VCaP (cell line): ENCODE measurements around the gene GYS2.

ENCODE experiments used
- H3K27ac ChIP-seq: fragments of 450-650 bp; 2 replicates; pipeline ENCODE4 v1.5.1; 2017
- TF ChIP-seq, protein P1 (sequence below): fragments of 450-650 bp; conservative IDR thresholded peaks from 2 replicates; pipeline ENCODE4 v1.5.1; 2017; ENCODE audit warnings: mild to moderate bottlenecking, moderate library complexity

GYS2 gene

GRCh38 chr12:21501258-21502163, 103.1 kb downstream of the GYS2 start, which contains the start of the genes GOLT1B and RECQL:
Gene GOLT1B, plus strand, starts transcription at chr12:21501789. Its CDS starts 135 bp downstream, at chr12:21501924.
Gene RECQL, minus strand, starts transcription at chr12:21501635. Its CDS starts 2,065 bp downstream, at chr12:21499570.
- H3K27ac ChIP-seq, result peak within 1 kb of the TSS; percentile 63
- TF ChIP-seq, protein P1, sequence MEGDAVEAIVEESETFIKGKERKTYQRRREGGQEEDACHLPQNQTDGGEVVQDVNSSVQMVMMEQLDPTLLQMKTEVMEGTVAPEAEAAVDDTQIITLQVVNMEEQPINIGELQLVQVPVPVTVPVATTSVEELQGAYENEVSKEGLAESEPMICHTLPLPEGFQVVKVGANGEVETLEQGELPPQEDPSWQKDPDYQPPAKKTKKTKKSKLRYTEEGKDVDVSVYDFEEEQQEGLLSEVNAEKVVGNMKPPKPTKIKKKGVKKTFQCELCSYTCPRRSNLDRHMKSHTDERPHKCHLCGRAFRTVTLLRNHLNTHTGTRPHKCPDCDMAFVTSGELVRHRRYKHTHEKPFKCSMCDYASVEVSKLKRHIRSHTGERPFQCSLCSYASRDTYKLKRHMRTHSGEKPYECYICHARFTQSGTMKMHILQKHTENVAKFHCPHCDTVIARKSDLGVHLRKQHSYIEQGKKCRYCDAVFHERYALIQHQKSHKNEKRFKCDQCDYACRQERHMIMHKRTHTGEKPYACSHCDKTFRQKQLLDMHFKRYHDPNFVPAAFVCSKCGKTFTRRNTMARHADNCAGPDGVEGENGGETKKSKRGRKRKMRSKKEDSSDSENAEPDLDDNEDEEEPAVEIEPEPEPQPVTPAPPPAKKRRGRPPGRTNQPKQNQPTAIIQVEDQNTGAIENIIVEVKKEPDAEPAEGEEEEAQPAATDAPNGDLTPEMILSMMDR, result no peak

DNA sequence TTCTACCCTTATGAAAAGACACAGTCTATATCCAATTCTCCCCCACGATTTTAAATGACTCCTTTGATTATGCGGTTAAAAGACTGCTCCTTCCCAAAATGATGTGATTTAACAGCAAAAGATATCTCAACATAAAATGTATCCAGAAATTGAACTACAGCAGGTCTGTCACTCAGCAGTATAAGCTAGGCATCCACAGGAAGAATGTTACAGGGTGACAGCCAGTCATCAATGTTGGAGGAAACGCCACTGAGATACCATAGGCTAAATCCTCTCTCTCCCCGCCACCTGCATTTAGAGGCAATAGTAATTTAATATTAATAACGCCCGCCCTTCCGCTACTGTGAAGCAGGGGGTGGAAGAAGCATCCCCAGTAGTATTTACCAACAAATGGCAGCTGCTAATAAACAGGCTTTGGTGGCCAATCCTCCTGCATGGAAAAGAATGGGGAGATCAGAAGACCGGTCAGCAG, 103.8 kb downstream of the GYS2 start:
- H3K27ac ChIP-seq, result peak overlapping the region; percentile 63

DNA sequence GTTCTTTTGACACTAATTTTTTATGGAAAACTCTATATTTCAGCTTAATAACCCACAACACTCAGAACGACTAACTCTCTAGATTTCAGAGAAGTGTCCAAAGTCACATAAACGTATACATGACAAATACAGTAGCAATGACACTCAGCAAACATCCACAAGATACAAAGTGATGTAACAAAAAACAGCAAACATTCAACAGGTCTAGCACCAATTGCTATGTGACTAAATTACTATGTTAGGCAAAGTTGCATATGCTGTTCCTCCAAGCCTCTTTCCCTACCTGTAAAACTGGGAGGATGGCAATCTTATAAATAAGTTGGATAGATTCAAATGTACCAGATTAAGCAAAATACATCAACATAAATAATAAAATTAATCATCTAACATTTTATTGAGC, 104.9 kb downstream of the GYS2 start:
- no peak overlapping the region for H3K27ac ChIP-seq
- TF ChIP-seq, protein P1, result no peak

More for the DNA sequence above, 103.8 kb downstream of the GYS2 start:
- TF ChIP-seq, protein P1, result no peak
